HCT116 (cell line): ENCODE results near the gene ORC6.

Source experiments
- CBX3 ChIP-seq: IDR thresholded peaks from 2 replicates; pipeline ENCODE4 v1.6.1; 2012; ENCODE audit warnings: low read depth
- CTCF ChIP-seq, 3 experiments: fragments of 200-600 bp in 1 of 3; sonication (generic) in 1 of 3; IDR thresholded peaks in 2 of 3; conservative IDR thresholded peaks in 1 of 3; 2 replicates each; pipeline ENCODE4 v1.5.1; 2012 to 2017; ENCODE audit warnings: low read depth in 2 of 3, low read length in 2 of 3, antibody characterized with exemption in 1 of 3, borderline replicate concordance in 1 of 3, control low read depth in 1 of 3, mild to moderate bottlenecking in 1 of 3, mixed read lengths in 1 of 3, mixed run types in 1 of 3, moderate library complexity in 1 of 3; ENCODE audit not compliant: insufficient read depth in 1 of 3
- ELF1 ChIP-seq: IDR thresholded peaks from 2 replicates; pipeline ENCODE4 v1.6.1; 2012; ENCODE audit warnings: low read depth, borderline replicate concordance
- EZH2 ChIP-seq: fragments of 200-600 bp; sonication (generic); IDR thresholded peaks from 2 replicates; pipeline ENCODE4 v1.6.1; 2017; ENCODE audit warnings: antibody characterized with exemption, mixed run types
- EZH2phosphoT487 ChIP-seq: fragments of 200-600 bp; IDR thresholded peaks from 2 replicates; pipeline ENCODE4 v1.6.1; 2018; ENCODE audit warnings: antibody characterized with exemption, borderline replicate concordance
- POLR2A ChIP-seq: IDR thresholded peaks from 2 replicates; pipeline ENCODE4 v1.7.0; 2011; ENCODE audit warnings: borderline replicate concordance; ENCODE audit not compliant: insufficient read depth, insufficient read length; ENCODE audit errors: extremely low read depth
- POLR2AphosphoS5 ChIP-seq: IDR thresholded peaks from 2 replicates; pipeline ENCODE4 v1.6.1; 2011; ENCODE audit warnings: mild to moderate bottlenecking, low read depth, low read length, moderate library complexity
- SIN3A ChIP-seq: IDR thresholded peaks from 2 replicates; pipeline ENCODE4 v1.6.1; 2012; ENCODE audit warnings: low read depth
- SP1 ChIP-seq: IDR thresholded peaks from 2 replicates; pipeline ENCODE4 v1.6.1; 2012; ENCODE audit warnings: low read depth
- SRF ChIP-seq: IDR thresholded peaks from 2 replicates; pipeline ENCODE4 v1.6.1; 2012; ENCODE audit warnings: low read depth
- TCF7L2 ChIP-seq: IDR thresholded peaks from 2 replicates; pipeline ENCODE4 v1.7.0; 2011; ENCODE audit warnings: borderline replicate concordance, inconsistent platforms; ENCODE audit not compliant: insufficient read depth, insufficient read length; ENCODE audit errors: extremely low read depth
- ZBTB33 ChIP-seq: IDR thresholded peaks from 2 replicates; pipeline ENCODE4 v1.6.1; 2011; ENCODE audit warnings: mild to moderate bottlenecking, low read length, moderate library complexity; ENCODE audit not compliant: insufficient replicate concordance; ENCODE audit errors: extremely low read depth
- TF ChIP-seq, protein P1 (sequence below): IDR thresholded peaks from 2 replicates; pipeline ENCODE4 v1.6.1; 2012
- TF ChIP-seq, protein P2 (sequence below): IDR thresholded peaks from 2 replicates; pipeline ENCODE4 v1.6.1; 2012; ENCODE audit warnings: low read depth

DNA sequence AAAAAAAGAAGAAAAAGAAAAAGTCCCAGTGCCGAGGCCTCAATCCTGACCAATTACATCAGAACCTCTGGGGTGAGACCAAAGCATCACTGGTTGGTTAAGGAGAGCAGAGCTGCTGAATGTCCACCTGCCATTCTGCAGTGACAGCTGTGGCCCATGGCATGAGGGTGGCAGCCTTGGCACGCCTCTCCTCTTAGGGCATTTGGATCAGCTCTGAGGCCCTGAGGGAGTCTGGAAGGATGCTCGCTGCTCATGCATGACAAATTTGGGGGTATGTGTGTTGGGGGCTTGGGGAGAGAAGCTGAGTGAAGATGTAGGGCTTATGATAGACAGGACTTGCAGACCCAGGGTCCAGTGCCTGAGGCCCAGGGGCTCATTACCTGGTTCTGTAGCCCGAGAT lies 32.4 kb downstream of the ORC6 start:
- TF ChIP-seq CTCF (IDR thresholded peaks at IDR 0.05 in 2 of 3, conservative IDR thresholded peaks at IDR 0.05 in 1 of 3; ENCODE audit: borderline replicate concordance in 1 of 3, insufficient read depth in 1 of 3, low read depth in 2 of 3, low read length in 2 of 3): no peak
- no peak for TF ChIP-seq EZH2
- no peak for TF ChIP-seq POLR2A
- TF ChIP-seq ZBTB33: no peak
- no peak for TF ChIP-seq ELF1
- no peak for TF ChIP-seq POLR2AphosphoS5
- no peak for TF ChIP-seq SRF
- TF ChIP-seq SP1: no peak
- TF ChIP-seq, protein P1, sequence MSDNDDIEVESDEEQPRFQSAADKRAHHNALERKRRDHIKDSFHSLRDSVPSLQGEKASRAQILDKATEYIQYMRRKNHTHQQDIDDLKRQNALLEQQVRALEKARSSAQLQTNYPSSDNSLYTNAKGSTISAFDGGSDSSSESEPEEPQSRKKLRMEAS: no peak
- no peak for TF ChIP-seq EZH2phosphoT487
- TF ChIP-seq SIN3A: no peak
- TF ChIP-seq, protein P2, sequence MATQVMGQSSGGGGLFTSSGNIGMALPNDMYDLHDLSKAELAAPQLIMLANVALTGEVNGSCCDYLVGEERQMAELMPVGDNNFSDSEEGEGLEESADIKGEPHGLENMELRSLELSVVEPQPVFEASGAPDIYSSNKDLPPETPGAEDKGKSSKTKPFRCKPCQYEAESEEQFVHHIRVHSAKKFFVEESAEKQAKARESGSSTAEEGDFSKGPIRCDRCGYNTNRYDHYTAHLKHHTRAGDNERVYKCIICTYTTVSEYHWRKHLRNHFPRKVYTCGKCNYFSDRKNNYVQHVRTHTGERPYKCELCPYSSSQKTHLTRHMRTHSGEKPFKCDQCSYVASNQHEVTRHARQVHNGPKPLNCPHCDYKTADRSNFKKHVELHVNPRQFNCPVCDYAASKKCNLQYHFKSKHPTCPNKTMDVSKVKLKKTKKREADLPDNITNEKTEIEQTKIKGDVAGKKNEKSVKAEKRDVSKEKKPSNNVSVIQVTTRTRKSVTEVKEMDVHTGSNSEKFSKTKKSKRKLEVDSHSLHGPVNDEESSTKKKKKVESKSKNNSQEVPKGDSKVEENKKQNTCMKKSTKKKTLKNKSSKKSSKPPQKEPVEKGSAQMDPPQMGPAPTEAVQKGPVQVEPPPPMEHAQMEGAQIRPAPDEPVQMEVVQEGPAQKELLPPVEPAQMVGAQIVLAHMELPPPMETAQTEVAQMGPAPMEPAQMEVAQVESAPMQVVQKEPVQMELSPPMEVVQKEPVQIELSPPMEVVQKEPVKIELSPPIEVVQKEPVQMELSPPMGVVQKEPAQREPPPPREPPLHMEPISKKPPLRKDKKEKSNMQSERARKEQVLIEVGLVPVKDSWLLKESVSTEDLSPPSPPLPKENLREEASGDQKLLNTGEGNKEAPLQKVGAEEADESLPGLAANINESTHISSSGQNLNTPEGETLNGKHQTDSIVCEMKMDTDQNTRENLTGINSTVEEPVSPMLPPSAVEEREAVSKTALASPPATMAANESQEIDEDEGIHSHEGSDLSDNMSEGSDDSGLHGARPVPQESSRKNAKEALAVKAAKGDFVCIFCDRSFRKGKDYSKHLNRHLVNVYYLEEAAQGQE: no peak
- TF ChIP-seq TCF7L2: no peak
- no peak for TF ChIP-seq CBX3
